ENCODE measurements around the gene FAM180B.
"Not testable (repeated sequence)": the region's sequence is repeated elsewhere in the genome, so short reads cannot be mapped to it uniquely, and the experiment has no call there.

GRCh38 chr11:47562393-47562792 lies 24.1 kb upstream of the FAM180B start:
- not testable (repeated sequence) for TF ChIP-seq CTCF, POLR2A (IDR thresholded peaks at IDR 0.05)

Measured in heart left ventricle (tissue), 13 donors.